H1 (cell line): ENCODE measurements around the gene BTBD7. TPM values are rescaled to one million over a fixed set of nuclear protein-coding genes. Genes with fewer than 3 reads are reported as not detected.

Experiments used
- ASH2L ChIP-seq: fragments of 200-600, 300-600 bp; sonication (generic); IDR thresholded peaks from one replicate; pipeline ENCODE4 v1.7.1; 2017; ENCODE audit warnings: low read length
- BACH1 ChIP-seq: IDR thresholded peaks from 2 replicates; pipeline ENCODE4 v1.6.1; 2012; ENCODE audit warnings: low read length, improper control_type of control experiment
- FOSL1 ChIP-seq: IDR thresholded peaks from 2 replicates; pipeline ENCODE4 v1.6.1; 2011; ENCODE audit warnings: mild to moderate bottlenecking, low read depth, low read length, moderate library complexity; ENCODE audit not compliant: insufficient read depth
- GABPA ChIP-seq: IDR thresholded peaks from 2 replicates; pipeline ENCODE4 v1.6.1; 2011; ENCODE audit warnings: mild to moderate bottlenecking, low read length, moderate library complexity, borderline replicate concordance; ENCODE audit not compliant: insufficient read depth
- JUN ChIP-seq: IDR thresholded peaks from 2 replicates; pipeline ENCODE4 v1.6.1; 2011; ENCODE audit warnings: low read depth, mild to moderate bottlenecking, improper control_type of control experiment, low read length
- KDM1A ChIP-seq: fragments of 200-600, 300-600 bp; sonication (generic); IDR thresholded peaks from 2 replicates; pipeline ENCODE4 v1.7.1; 2016; ENCODE audit warnings: mild to moderate bottlenecking, low read length, borderline replicate concordance
- RAD21 ChIP-seq, 2 experiments: IDR thresholded peaks in 1 of 2; conservative IDR thresholded peaks in 1 of 2; 2 replicates each; pipeline ENCODE4 v1.6.1; 2011; ENCODE audit warnings: low read depth in 2 of 2, low read length in 2 of 2, improper control_type of control experiment in 1 of 2, inconsistent platforms in 1 of 2, mild to moderate bottlenecking in 1 of 2, moderate library complexity in 1 of 2
- RNF2 ChIP-seq: fragments of 200-900, 300-1000 bp; sonication (generic); IDR thresholded peaks from 2 replicates; pipeline ENCODE4 v1.7.1; 2016; ENCODE audit warnings: borderline replicate concordance, low read depth, mild to moderate bottlenecking, antibody characterized with exemption, low read length; ENCODE audit not compliant: poor library complexity, severe bottlenecking; ENCODE audit errors: missing control alignments
- SIX5 ChIP-seq: IDR thresholded peaks from 2 replicates; pipeline ENCODE4 v1.6.1; 2011; ENCODE audit warnings: mild to moderate bottlenecking, low read depth, low read length
- TEAD4 ChIP-seq: IDR thresholded peaks from 2 replicates; pipeline ENCODE4 v1.6.1; 2012; ENCODE audit warnings: low read depth, low read length, inconsistent platforms, mixed read lengths
- polyA plus RNA-seq, 7 experiments: library from polyadenylated mRNA; depleted of rRNA in 3 of 7; stranded (reverse) in 5 of 7; unstranded in 2 of 7; fragments of >200 nt in 5 of 7; fragments of 200-250 nt in 2 of 7; gene quantifications; 1 replicate in 5 of 7; 2 replicates in 1 of 7; 4 replicates in 1 of 7; pipeline versions ENCODE4 v1.2.1 to v1.2.3, GENCODE V29; 2011 to 2013; ENCODE audit warnings: missing spikeins in 2 of 7, mixed read lengths in 2 of 7
- total RNA-seq: library from RNA; stranded (reverse); fragmentation: NEBNext Ultra II Directional; extraction: Animal tissue kit (Norgen Biotek cat#: 25700); gene quantifications from 2 replicates; pipeline ENCODE4 v1.2.1, GENCODE V29; 2021

The BTBD7 gene
- total and polyA plus RNA-seq, 2 of the 8 experiments (the other 6 are each of a cell fraction or from before 2014, with no cell fraction given): 12.1 to 46.1 TPM

DNA sequence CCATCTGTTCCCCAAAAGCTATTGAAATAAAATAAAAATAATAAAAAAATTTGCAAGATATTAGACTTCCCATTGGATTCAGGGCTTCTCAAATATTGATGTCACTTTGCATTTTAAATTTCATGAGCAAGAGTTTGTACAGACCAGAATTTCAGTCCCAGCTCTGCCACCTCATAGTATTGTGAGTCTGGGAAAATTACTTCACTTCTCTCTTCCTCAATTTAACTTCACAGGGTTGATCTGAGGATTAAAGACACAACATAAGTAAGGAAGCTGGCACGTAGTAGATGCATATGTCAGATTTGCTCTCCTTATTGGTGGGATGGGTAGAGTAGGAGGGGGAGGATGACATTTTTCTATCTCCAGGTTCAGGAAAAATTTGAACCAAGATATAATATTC is 47.0 kb upstream of the BTBD7 start (continued):
- TF ChIP-seq FOSL1 (no peak), RAD21 (IDR thresholded peaks at IDR 0.05 in 1 of 2, conservative IDR thresholded peaks at IDR 0.05 in 1 of 2; ENCODE audit: low read depth in 2 of 2, low read length in 2 of 2) (no peak), TEAD4 (no peak), SIX5 (no peak), BACH1 (no peak), RNF2 (no peak), KDM1A (no peak), GABPA (no peak), ASH2L (no peak), JUN (no peak)
- TF ChIP-seq, all 59 proteins: peak for 0
